Measurements from ENCODE around the gene PLEKHA1. TPM values are rescaled to one million over a fixed set of nuclear protein-coding genes. Genes with fewer than 3 reads are reported as not detected.

PLEKHA1 gene
- total RNA-seq, 4 donors from 2014 or later: 51.4 to 101 (median 62.1) TPM

- Histone ChIP-seq H3K36me3 (no peaks in the 10 kb centered on the region), H3K9me3 (no peaks in the 10 kb centered on the region), H3K27me3 (no peaks in the 10 kb centered on the region), H3K27ac (replicated peaks in 1 of 4) (no peak overlapping the region), H3K4me1 (peaks cover under 1 to 17% (median 11%) of the 10 kb centered on the region in 4 donors), H3K4me3 (no peak overlapping the region)
- WGBS: 81% methylated on average over 5 of the region's 5 CpGs
- intact Hi-C loops (cut with DNase I): no loop called here
- no peak for DNase-seq (ENCODE audit: extremely low spot score)
- TF ChIP-seq POLR2AphosphoS5 (IDR thresholded peaks at IDR 0.05) (no peak), CTCF (IDR thresholded peaks at IDR 0.05) (no peak), POLR2A (IDR thresholded peaks at IDR 0.05; ENCODE audit: low read depth) (no peak), EP300 (IDR thresholded peaks at IDR 0.05) (no peak)
These were observed 83.4 kb downstream of the PLEKHA1 start for GRCh38 chr10:122457934-122458333.

- WGBS: 86% methylated on average over 6 of the region's 6 CpGs
- H3K9me3 ChIP-seq: no peaks in the 10 kb centered on the region
- DNase-seq (ENCODE audit: extremely low spot score): peak; percentile 84
- no peak for TF ChIP-seq POLR2AphosphoS5 (IDR thresholded peaks at IDR 0.05)
- no peak for TF ChIP-seq POLR2A (IDR thresholded peaks at IDR 0.05; ENCODE audit: low read depth)
- no peak for TF ChIP-seq CTCF (IDR thresholded peaks at IDR 0.05)
- TF ChIP-seq EP300 (IDR thresholded peaks at IDR 0.05): no peak
- no peak overlapping the region for H3K4me3 ChIP-seq
- H3K27me3 ChIP-seq: no peaks in the 10 kb centered on the region
- H3K4me1 ChIP-seq: peaks cover 8 to 25% (median 19%) of the 10 kb centered on the region in 4 donors
- intact Hi-C loops (cut with DNase I): no loop called here
- no peaks in the 10 kb centered on the region for H3K36me3 ChIP-seq
- H3K27ac ChIP-seq (replicated peaks in 1 of 4): no peak overlapping the region
These were observed 84.2 kb downstream of the PLEKHA1 start for GRCh38 chr10:122458693-122459092.

GRCh38 chr10:122459561-122460273, 85.2 kb downstream of the PLEKHA1 start:
- WGBS: 85% methylated on average over 13 of the region's 14 CpGs
- intact Hi-C loops (cut with DNase I): no loop called here
- no peaks in the 10 kb centered on the region for H3K9me3 ChIP-seq
- TF ChIP-seq POLR2AphosphoS5 (IDR thresholded peaks at IDR 0.05) (no peak), POLR2A (IDR thresholded peaks at IDR 0.05; ENCODE audit: low read depth) (no peak)
- H3K27ac ChIP-seq (replicated peaks in 1 of 4): no peak overlapping the region
- no peaks in the 10 kb centered on the region for H3K36me3 ChIP-seq
- H3K4me1 ChIP-seq: peaks cover 11 to 35% (median 29%) of the 10 kb centered on the region in 4 donors
- no peaks in the 10 kb centered on the region for H3K27me3 ChIP-seq
- peak; percentile 57 for DNase-seq (ENCODE audit: extremely low spot score)
- no peak overlapping the region for H3K4me3 ChIP-seq

- 0% methylated on average over 10 of the region's 40 CpGs for WGBS
- no peak for TF ChIP-seq POLR2AphosphoS5 (IDR thresholded peaks at IDR 0.05)
- TF ChIP-seq EP300 (IDR thresholded peaks at IDR 0.05): no peak
- no peak for TF ChIP-seq POLR2A (IDR thresholded peaks at IDR 0.05; ENCODE audit: low read depth)
- TF ChIP-seq CTCF (IDR thresholded peaks at IDR 0.05): no peak
- peak overlapping the region; percentile 87 to 92 (median 90) for H3K27ac ChIP-seq (replicated peaks in 1 of 4)
- peak overlapping the region; percentile 71 to 88 (median 82) for H3K4me3 ChIP-seq
- DNase-seq (ENCODE audit: extremely low spot score): no peak
- H3K4me1 ChIP-seq: peaks cover 11 to 45% (median 32%) of the 10 kb centered on the region in 4 donors
- H3K27me3 ChIP-seq: no peaks in the 10 kb centered on the region
- intact Hi-C loops (cut with DNase I): no loop called here
- H3K9me3 ChIP-seq: no peaks in the 10 kb centered on the region
- no peaks in the 10 kb centered on the region for H3K36me3 ChIP-seq
These were observed 86.4 kb downstream of the PLEKHA1 start for GRCh38 chr10:122460891-122461293.

GRCh38 chr10:122461367-122461728, 86.8 kb downstream of the PLEKHA1 start, which contains the start of gene HTRA1:
Gene HTRA1 (plus strand): TSS chr10:122461553. CDS start chr10:122461653, 100 bp downstream.
- no peaks in the 10 kb centered on the region for H3K9me3 ChIP-seq
- intact Hi-C loops (cut with DNase I): no loop called here
- no peak for DNase-seq (ENCODE audit: extremely low spot score)
- H3K27me3 ChIP-seq: no peaks in the 10 kb centered on the region
- H3K36me3 ChIP-seq: no peaks in the 10 kb centered on the region
- H3K4me1 ChIP-seq: peaks cover 11 to 45% (median 32%) of the 10 kb centered on the region in 4 donors
- TF ChIP-seq POLR2A (IDR thresholded peaks at IDR 0.05; ENCODE audit: low read depth): no peak
- no peak for TF ChIP-seq EP300 (IDR thresholded peaks at IDR 0.05)
- peak; percentile 33 to 75 for TF ChIP-seq POLR2AphosphoS5 (IDR thresholded peaks at IDR 0.05)
- TF ChIP-seq CTCF (IDR thresholded peaks at IDR 0.05): no peak
- WGBS: no CpG with 5 or more reads among the region's 56 CpGs
- H3K27ac ChIP-seq (replicated peaks in 1 of 4): peak within 1 kb of the TSS; percentile 87 to 92 (median 90)
- H3K4me3 ChIP-seq: peak within 1 kb of the TSS; percentile 71 to 88 (median 82)
